Transverse colon (tissue), 4 donors: ENCODE results near the gene OTOS.

Experiments used
- CTCF ChIP-seq, 5 experiments: fragments of 200-600 bp in 3 of 5; fragments of 450-650 bp in 2 of 5; sonication (generic) in 3 of 5; IDR thresholded peaks; 1 replicate in 2 of 5; 2 replicates in 3 of 5; pipeline ENCODE4 v1.5.1; 2016 to 2017; ENCODE audit warnings: antibody characterized with exemption in 5 of 5, inconsistent platforms in 3 of 5, mild to moderate bottlenecking in 2 of 5, moderate library complexity in 1 of 5
- EP300 ChIP-seq: sonication (generic); formaldehyde crosslinking; IDR thresholded peaks from one replicate; pipeline ENCODE4 v1.6.1; 2017; ENCODE audit warnings: antibody characterized with exemption, low read depth
- POLR2A ChIP-seq: fragments of 450-650 bp; IDR thresholded peaks from one replicate; pipeline ENCODE4 v1.6.1; 2016; ENCODE audit warnings: antibody characterized with exemption, mild to moderate bottlenecking, moderate library complexity
- POLR2AphosphoS5 ChIP-seq, 3 donors: sonication (generic); formaldehyde crosslinking; IDR thresholded peaks; one replicate each; pipeline ENCODE4 v1.6.1; 2016; ENCODE audit warnings: antibody characterized with exemption in 3 of 3

- TF ChIP-seq POLR2A (no peak), CTCF (IDR thresholded peaks at IDR 0.05) (no peak), EP300 (no peak), POLR2AphosphoS5 (IDR thresholded peaks at IDR 0.05) (no peak)
Measured at GRCh38 chr2:240156435-240157146, 16.1 kb upstream of the OTOS start.
